Subcutaneous adipose tissue (tissue), 4 donors: Measurements from ENCODE around the gene STK32B. TPM values are rescaled to one million over a fixed set of nuclear protein-coding genes. Genes with fewer than 3 reads are reported as not detected.

Experiments
- total RNA-seq, 4 donors: library from RNA; depleted of rRNA; stranded (reverse); fragments of >200 nt; gene quantifications; one replicate each; pipeline ENCODE4 v1.1.0, GENCODE V29; 2016
- TF ChIP-seq, protein P1 (sequence below): fragments of 450-650 bp; IDR thresholded peaks from one replicate; pipeline ENCODE4 v1.5.1; 2016; ENCODE audit warnings: low read depth, mild to moderate bottlenecking, control low read depth, antibody characterized with exemption, moderate library complexity

Gene STK32B
- total RNA-seq, 4 donors from 2014 or later, result 1.3 to 3.2 (median 2.3) TPM

GRCh38 chr4:5040856-5041620 lies 10.2 kb upstream of the STK32B start:
- TF ChIP-seq, protein P1, sequence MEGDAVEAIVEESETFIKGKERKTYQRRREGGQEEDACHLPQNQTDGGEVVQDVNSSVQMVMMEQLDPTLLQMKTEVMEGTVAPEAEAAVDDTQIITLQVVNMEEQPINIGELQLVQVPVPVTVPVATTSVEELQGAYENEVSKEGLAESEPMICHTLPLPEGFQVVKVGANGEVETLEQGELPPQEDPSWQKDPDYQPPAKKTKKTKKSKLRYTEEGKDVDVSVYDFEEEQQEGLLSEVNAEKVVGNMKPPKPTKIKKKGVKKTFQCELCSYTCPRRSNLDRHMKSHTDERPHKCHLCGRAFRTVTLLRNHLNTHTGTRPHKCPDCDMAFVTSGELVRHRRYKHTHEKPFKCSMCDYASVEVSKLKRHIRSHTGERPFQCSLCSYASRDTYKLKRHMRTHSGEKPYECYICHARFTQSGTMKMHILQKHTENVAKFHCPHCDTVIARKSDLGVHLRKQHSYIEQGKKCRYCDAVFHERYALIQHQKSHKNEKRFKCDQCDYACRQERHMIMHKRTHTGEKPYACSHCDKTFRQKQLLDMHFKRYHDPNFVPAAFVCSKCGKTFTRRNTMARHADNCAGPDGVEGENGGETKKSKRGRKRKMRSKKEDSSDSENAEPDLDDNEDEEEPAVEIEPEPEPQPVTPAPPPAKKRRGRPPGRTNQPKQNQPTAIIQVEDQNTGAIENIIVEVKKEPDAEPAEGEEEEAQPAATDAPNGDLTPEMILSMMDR, result no peak

GRCh38 chr4:5041699-5042098 lies 9.6 kb upstream of the STK32B start:
- TF ChIP-seq, protein P1, result no peak

DNA sequence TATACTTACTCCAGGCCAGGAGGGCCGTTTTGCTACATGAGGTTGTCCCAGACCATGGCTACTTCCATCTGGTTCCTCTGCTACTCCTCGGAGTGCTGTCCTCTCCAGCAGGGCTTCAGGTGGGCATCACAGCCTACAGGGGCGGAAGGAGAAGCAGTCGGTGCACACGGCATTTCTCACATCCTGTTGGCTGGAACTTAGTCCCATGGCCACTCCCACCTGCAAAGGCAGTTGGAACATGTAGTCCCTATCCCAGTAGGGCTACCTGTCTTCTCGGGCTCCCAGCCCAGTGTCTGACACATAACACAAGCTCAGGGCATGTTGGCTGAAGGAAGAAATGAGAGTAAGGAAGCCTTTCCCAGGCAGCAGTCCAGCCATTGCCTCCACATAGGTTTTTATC lies 7.7 kb upstream of the STK32B start:
- TF ChIP-seq, protein P1, result no peak

- TF ChIP-seq, protein P1, result no peak
Observed at GRCh38 chr4:5044341-5044740, 6.9 kb upstream of the STK32B start.

DNA sequence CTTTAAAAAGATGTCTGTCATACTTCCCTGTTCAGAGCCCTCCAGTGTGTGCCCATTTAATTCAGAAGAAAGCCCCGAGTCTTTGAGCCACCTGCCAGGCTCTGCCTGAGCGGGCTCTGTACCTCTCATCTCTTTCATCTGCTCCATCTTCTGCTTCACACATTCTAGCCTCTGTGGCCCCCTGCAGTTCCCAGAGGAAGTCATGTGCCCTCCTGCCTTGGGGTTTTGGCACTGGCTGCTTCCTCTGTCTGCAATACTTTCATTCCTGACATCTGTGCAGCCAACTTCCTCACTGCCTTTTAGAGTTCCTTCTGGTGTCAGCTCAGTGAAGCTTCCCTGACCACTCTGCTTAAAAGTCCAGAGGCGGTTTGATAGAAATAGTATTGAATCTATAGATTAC lies 6.2 kb upstream of the STK32B start:
- TF ChIP-seq, protein P1, result no peak

DNA sequence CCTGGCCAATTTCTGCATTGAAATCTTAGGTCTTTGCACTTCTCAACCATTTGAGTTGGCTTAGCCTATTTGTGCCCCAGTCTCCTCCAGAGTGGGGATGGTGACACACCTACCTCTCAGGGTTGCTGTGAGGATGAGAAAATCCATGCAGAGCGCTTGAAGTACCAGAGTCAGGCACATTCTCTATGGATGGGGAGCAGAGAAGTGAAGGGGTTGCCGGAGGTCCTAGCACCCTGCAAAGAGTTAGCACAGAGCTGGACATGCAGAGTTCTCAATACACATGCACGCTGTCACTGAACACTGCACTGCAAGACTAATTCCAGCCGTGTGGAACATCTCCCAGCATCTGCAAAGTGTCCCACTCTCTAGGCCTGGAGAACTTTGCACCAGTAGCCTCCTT lies 2.6 kb upstream of the STK32B start:
- TF ChIP-seq, protein P1, result no peak

- TF ChIP-seq, protein P1, result no peak
Observed at GRCh38 chr4:5050520-5051277, 581 bp upstream of the STK32B start.
